LNCaP clone FGC (cell line): ENCODE results near the gene STAU1.
A peak's percentile ranks its signal among the peaks of the same experiment; 100 is the strongest.
"Not testable (repeated sequence)": the region's sequence is repeated elsewhere in the genome, so short reads cannot be mapped to it uniquely, and the experiment has no call there.

Source experiments
- DNase-seq: peaks from one replicate; pipeline ENCODE4 v3.0.0-alpha.2; 2011; ENCODE audit warnings: low read depth
- H3K4me3 ChIP-seq: 2 replicates; pipeline ENCODE4 v1.5.1; 2011; ENCODE audit warnings: mild to moderate bottlenecking, low read depth, low read length, control low read depth
- CTCF ChIP-seq: IDR thresholded peaks from 2 replicates; pipeline ENCODE4 v1.5.1; 2012; ENCODE audit warnings: mild to moderate bottlenecking; ENCODE audit not compliant: control insufficient read depth, insufficient read depth; ENCODE audit errors: extremely low read depth

The STAU1 gene

DNA sequence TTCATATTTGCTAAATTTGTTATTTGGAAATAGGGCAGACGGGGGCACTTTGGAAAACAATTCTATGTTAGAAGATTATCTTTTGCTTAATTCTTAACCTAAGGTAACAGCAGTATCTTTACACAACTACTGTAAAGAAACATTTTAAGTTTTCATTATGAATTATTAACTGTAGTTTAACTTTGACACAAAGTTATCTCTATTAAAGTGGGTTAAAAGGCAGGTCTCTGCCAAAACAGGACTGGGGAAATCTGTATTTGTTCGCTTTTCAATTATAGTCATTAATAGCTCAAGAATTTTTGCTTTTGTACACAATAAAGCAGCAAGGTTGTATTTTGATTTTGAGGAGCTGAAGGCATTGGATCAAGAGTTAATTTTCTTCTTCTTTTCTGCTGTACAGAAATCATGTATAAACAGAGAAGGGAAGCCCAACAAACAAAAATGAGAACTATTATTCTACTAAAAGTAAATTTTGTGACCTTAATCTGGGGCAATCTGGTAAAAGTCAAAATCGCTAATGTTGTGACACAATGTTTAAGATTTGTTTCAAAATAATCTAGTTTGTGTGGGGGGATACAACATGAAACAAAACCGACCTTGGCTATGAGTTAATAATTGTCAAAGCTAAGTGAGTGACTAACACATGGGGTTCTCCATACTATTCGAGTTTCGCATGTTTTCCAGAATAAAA, 2.9 kb downstream of the STAU1 start:
- no peak for DNase-seq
- TF ChIP-seq CTCF, result no peak
- no peak overlapping the region; the same call in 1 of the 2 replicates for H3K4me3 ChIP-seq

- no peak overlapping the region for H3K4me3 ChIP-seq
- DNase-seq, result no peak
- TF ChIP-seq CTCF, result no peak
Observed at GRCh38 chr20:49184691-49185070, 3.5 kb downstream of the STAU1 start.

- DNase-seq, H3K4me3 ChIP-seq: not testable (repeated sequence)
Observed at GRCh38 chr20:49184084-49184501, 4.0 kb downstream of the STAU1 start.

DNA sequence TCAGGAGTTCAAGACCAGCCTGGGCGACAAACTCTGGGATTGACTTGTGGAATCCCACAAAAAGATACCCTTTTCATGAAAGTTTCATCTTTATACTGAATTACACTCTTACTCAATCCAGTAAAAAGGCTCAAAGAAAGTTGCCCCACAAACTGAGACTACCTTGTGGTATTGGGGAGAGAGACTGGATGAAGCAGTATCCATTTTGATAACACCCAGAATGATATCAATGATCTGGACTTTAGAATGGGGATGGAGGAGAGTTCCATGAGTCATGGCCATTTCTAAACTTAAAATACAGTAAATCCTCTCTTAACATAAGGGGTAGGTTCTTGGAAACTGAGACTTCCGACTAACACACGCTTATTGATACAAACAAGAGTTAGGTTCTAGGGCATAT, 4.7 kb downstream of the STAU1 start:
- H3K4me3 ChIP-seq, result no peak overlapping the region
- no peak for DNase-seq
- no peak for TF ChIP-seq CTCF

DNA sequence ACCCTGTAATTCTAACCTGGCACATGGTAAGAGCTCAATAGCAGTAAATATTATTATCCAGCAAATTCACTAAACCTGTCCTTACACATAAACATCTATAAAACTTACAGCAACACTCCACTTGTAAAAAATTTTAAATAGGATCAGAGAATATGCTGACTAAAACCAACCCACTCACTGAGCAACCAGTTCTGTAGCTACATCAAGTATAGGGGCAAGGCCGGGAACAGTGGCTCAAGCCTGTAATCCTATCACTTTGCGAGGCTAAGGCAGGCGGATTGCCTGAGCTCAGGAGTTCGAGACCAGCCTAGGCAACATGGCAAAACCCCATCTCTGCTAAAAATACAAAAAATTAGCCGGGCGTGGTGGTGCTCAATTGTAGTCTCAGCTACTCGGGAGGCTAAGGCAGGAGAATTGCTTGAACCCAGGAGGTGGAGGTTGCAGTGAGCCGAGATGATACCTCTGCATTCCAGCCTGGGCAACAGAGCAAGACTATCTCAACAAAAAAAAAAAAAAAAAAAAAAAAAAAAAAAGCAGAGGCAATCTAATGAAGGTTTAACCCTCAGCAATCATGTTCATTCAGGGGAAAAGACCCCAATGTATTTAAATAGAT, 6.8 kb downstream of the STAU1 start:
- no peak overlapping the region for H3K4me3 ChIP-seq
- no peak for TF ChIP-seq CTCF
- DNase-seq, result peak; percentile 58

GRCh38 chr20:49179368-49180277, 8.5 kb downstream of the STAU1 start:
- H3K4me3 ChIP-seq, result peak overlapping the region; percentile 8
- no peak for DNase-seq
- no peak for TF ChIP-seq CTCF

- DNase-seq, result no peak
- no peak for TF ChIP-seq CTCF
- H3K4me3 ChIP-seq, result no peak overlapping the region
Observed at GRCh38 chr20:49174183-49174582, 14.0 kb downstream of the STAU1 start.
